Smooth muscle cell (in vitro differentiated cells): Measurements from ENCODE around the gene SIRT3. TPM values are rescaled to one million over a fixed set of nuclear protein-coding genes. Genes with fewer than 3 reads are reported as not detected.

Experiments used
- DNase-seq: peaks from one replicate; lab custom pipeline; 2025; ENCODE audit not compliant: unreplicated experiment; lab: John Stamatoyannopoulos, UW
- H2AFZ ChIP-seq: fragments of 200-600 bp; sonication (generic); 2 replicates; pipeline ENCODE4 v1.6.0; 2016; ENCODE audit warnings: antibody characterized with exemption, low read depth, mild to moderate bottlenecking
- H3F3A ChIP-seq: fragments of 200-600 bp; sonication (generic); 2 replicates; pipeline ENCODE4 v1.6.0; 2017; ENCODE audit warnings: antibody characterized with exemption, low read depth
- H3K27ac ChIP-seq: fragments of 200-600 bp; sonication (generic); 2 replicates; pipeline ENCODE4 v1.5.1; 2016; ENCODE audit warnings: low read depth, mild to moderate bottlenecking
- H3K27me3 ChIP-seq: fragments of 200-600 bp; sonication (generic); 2 replicates; pipeline ENCODE4 v1.6.1; 2016; ENCODE audit warnings: low read depth, mild to moderate bottlenecking
- H3K36me3 ChIP-seq: fragments of 200-600 bp; sonication (generic); 2 replicates; pipeline ENCODE4 v1.5.1; 2016; ENCODE audit warnings: low read depth
- H3K4me1 ChIP-seq: fragments of 200-600 bp; sonication (generic); 2 replicates; pipeline ENCODE4 v1.5.1; 2016; ENCODE audit warnings: low read depth
- H3K4me2 ChIP-seq: fragments of 200-600 bp; sonication (generic); 2 replicates; pipeline ENCODE4 v1.6.0; 2016; ENCODE audit warnings: mild to moderate bottlenecking
- H3K4me3 ChIP-seq: fragments of 200-600 bp; sonication (generic); 2 replicates; pipeline ENCODE4 v1.5.1; 2016; ENCODE audit warnings: mild to moderate bottlenecking
- H3K79me2 ChIP-seq: fragments of 200-600 bp; sonication (generic); 2 replicates; pipeline ENCODE4 v1.6.0; 2016; ENCODE audit warnings: low read depth, mild to moderate bottlenecking
- H3K9ac ChIP-seq: fragments of 200-600 bp; sonication (generic); 2 replicates; pipeline ENCODE4 v1.6.0; 2016; ENCODE audit warnings: low read depth
- H3K9me3 ChIP-seq: fragments of 200-600 bp; sonication (generic); replicated peaks from 2 replicates; pipeline ENCODE4 v1.5.1; 2016; ENCODE audit warnings: low read depth
- H4K20me1 ChIP-seq: fragments of 200-600 bp; sonication (generic); 2 replicates; pipeline ENCODE4 v1.6.0; 2016; ENCODE audit warnings: low read depth
- CTCF ChIP-seq: fragments of 200-600 bp; sonication (generic); IDR thresholded peaks from 2 replicates; pipeline ENCODE4 v1.5.1; 2017; ENCODE audit warnings: borderline replicate concordance, mild to moderate bottlenecking, antibody characterized with exemption; ENCODE audit not compliant: insufficient read depth, poor library complexity, severe bottlenecking
- WGBS: methylation state at CpG from one replicate; pipeline ENCODE4 v1.1.7; 2016; ENCODE audit warnings: low lambda C conversion rate; 5-methylcytosine and 5-hydroxymethylcytosine counted together
- polyA plus RNA-seq: library from polyadenylated mRNA; unstranded; fragments of >200 nt; fragmentation: Nextera tagmentation; extraction: Ambion mirVana; gene quantifications from 2 replicates; pipeline ENCODE4 v1.2.1, GENCODE V29; 2016
- total RNA-seq: library from RNA; depleted of rRNA; stranded (reverse); fragments of >200 nt; gene quantifications from 2 replicates; pipeline ENCODE4 v1.2.3, GENCODE V29; 2014

The SIRT3 gene
- total and polyA plus RNA-seq, 2 experiments from 2014 or later, result 13.0 to 19.8 TPM

GRCh38 chr11:208181-208916 lies 27.8 kb downstream of the SIRT3 start:
- Histone ChIP-seq H3K79me2 (peaks cover 71% of the 10 kb centered on the region), H3K4me3 (peak overlapping the region; percentile 94), H4K20me1 (peaks cover 76% of the 10 kb centered on the region), H2AFZ (no peak overlapping the region), H3K27ac (peak overlapping the region; percentile 99), H3K27me3 (no peaks in the 10 kb centered on the region), H3K36me3 (no peaks in the 10 kb centered on the region), H3K9me3 (no peaks in the 10 kb centered on the region), H3K4me2 (peak overlapping the region; percentile 96), H3F3A (peaks cover 19% of the 10 kb centered on the region), H3K4me1 (peaks cover 17% of the 10 kb centered on the region), H3K9ac (peak overlapping the region; percentile 95)
- TF ChIP-seq CTCF, result no peak
- WGBS, result under 1% methylated on average over 43 of the region's 57 CpGs
- peak; percentile 45 for DNase-seq

DNA sequence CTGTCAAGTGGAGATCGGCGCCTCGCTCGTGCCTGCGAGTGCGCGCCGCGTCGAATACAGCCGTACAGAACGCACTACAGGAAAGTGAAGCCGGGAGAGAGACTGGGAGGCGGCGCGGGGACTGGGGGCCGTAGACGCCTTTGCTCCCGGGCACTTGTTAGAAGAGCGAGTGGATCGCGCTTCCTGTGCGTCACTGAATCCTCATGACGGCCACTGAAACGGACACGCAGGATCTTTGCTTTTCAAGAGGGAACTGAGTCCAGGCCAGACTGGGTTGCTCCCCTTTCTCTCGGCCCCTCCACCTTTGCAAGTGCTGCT lies 28.3 kb downstream of the SIRT3 start:
- H3K9me3 ChIP-seq, result no peaks in the 10 kb centered on the region
- H3F3A ChIP-seq, result peaks cover 16% of the 10 kb centered on the region
- no peaks in the 10 kb centered on the region for H3K36me3 ChIP-seq
- H2AFZ ChIP-seq, result no peak overlapping the region
- H3K79me2 ChIP-seq, result peaks cover 76% of the 10 kb centered on the region
- TF ChIP-seq CTCF, result no peak
- peaks cover 17% of the 10 kb centered on the region for H3K4me1 ChIP-seq
- H3K4me3 ChIP-seq, result peak overlapping the region; percentile 94
- H4K20me1 ChIP-seq, result peaks cover 76% of the 10 kb centered on the region
- 2% methylated on average over 27 of the region's 27 CpGs for WGBS
- peak overlapping the region; percentile 99 for H3K27ac ChIP-seq
- H3K4me2 ChIP-seq, result peak overlapping the region; percentile 96
- no peak for DNase-seq
- no peaks in the 10 kb centered on the region for H3K27me3 ChIP-seq
- peak overlapping the region; percentile 95 for H3K9ac ChIP-seq

DNA sequence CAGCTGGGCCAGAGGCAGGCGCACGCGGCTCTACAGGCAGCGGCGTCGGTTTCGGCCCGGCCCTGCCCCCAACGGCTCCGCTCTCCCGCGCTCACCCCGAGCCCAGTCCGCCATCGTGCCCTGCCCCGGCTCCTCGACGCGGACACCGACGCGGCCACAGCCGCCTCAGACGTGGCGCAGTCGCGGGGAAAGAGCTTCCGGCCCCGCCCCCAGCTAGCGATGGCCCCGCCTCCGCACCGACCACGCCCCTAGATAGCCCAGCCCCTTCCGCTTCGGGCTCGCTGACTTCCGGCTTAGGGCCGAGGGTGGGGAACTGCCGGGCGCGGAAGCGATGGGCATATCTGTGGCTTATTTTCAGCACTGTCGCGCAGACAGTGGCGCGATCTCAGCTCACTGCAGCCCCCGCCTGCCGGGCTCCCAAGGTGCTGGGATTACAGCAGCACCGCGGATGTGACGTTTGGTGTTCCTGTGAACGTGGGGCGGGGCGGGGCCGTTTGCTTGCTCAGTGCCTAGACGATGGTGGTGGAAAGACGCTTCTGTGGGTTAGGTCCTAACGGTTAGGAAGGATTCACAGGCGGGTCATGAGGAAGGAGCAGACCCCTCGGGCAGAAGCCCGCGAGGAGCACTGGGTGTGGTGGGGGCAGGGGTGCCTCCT lies 28.8 kb downstream of the SIRT3 start, which contains the start of the genes BET1L and RIC8A:
TSS of gene BET1L (minus strand) at position 192 of the 655 bp plus-strand sequence. CDS start at position 114, 78 bp downstream.
TSS of gene RIC8A (plus strand) at position 501 of the 655 bp plus-strand sequence. CDS start 1,147 bp downstream, outside the sequence.
- Histone ChIP-seq H3K9me3 (no peaks in the 10 kb centered on the region), H3K27ac (peak within 1 kb of the TSS; percentile 99), H3K4me3 (peak within 1 kb of the TSS; percentile 94), H2AFZ (no peak within 1 kb of the TSS), H3K4me2 (peak within 1 kb of the TSS; percentile 96), H3K4me1 (peaks cover 17% of the 10 kb centered on the region), H3K9ac (peak within 1 kb of the TSS; percentile 95), H3K36me3 (no peaks in the 10 kb centered on the region), H3K79me2 (peaks cover 79% of the 10 kb centered on the region), H4K20me1 (peaks cover 76% of the 10 kb centered on the region), H3F3A (peaks cover 13% of the 10 kb centered on the region), H3K27me3 (no peaks in the 10 kb centered on the region)
- DNase-seq, result peak; percentile 89
- TF ChIP-seq CTCF, result no peak
- under 1% methylated on average over 59 of the region's 63 CpGs for WGBS
